ENCODE measurements around the gene LCLAT1. TPM values are rescaled to one million over a fixed set of nuclear protein-coding genes. Genes with fewer than 3 reads are reported as not detected.
A peak's percentile ranks its signal among the peaks of the same experiment; 100 is the strongest.

The LCLAT1 gene
- total and polyA plus RNA-seq, 12 donors: 8.0 to 56.4 (median 42.7) TPM

GRCh38 chr2:30567317-30567716 lies 120.3 kb downstream of the LCLAT1 start:
- Histone ChIP-seq H3K4me3 (no peak overlapping the region), H3K9me3 (no peaks in the 10 kb centered on the region), H3K27me3 (no peaks in the 10 kb centered on the region), H3K4me1 (peaks cover 0 to 23% (median 7%) of the 10 kb centered on the region in 9 donors), H3K36me3 (peaks cover 0 to 56% (median 0%) of the 10 kb centered on the region in 9 donors), H3K27ac (peak overlapping the region in 5 of 10 donors; percentile 11 to 83 (median 60))
- no peak for DNase-seq
- TF ChIP-seq, protein P1, sequence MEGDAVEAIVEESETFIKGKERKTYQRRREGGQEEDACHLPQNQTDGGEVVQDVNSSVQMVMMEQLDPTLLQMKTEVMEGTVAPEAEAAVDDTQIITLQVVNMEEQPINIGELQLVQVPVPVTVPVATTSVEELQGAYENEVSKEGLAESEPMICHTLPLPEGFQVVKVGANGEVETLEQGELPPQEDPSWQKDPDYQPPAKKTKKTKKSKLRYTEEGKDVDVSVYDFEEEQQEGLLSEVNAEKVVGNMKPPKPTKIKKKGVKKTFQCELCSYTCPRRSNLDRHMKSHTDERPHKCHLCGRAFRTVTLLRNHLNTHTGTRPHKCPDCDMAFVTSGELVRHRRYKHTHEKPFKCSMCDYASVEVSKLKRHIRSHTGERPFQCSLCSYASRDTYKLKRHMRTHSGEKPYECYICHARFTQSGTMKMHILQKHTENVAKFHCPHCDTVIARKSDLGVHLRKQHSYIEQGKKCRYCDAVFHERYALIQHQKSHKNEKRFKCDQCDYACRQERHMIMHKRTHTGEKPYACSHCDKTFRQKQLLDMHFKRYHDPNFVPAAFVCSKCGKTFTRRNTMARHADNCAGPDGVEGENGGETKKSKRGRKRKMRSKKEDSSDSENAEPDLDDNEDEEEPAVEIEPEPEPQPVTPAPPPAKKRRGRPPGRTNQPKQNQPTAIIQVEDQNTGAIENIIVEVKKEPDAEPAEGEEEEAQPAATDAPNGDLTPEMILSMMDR (IDR thresholded peaks at IDR 0.05): no peak
- 74 to 78% methylated on average over 4 of the region's 4 CpGs for WGBS, 2 donors
- intact Hi-C loops (cut with DNase I): loop anchor here in 2 of 10 donors (10.0 kb wide), 2 partner anchors 137 to 333 kb away; partner anchors contain the start of gene LBH (in 1 of the 2)
- ATAC-seq: peak in 2 of 8 donors; percentile 45 to 53

- no peaks in the 10 kb centered on the region for H3K9me3 ChIP-seq
- H3K27ac ChIP-seq: no peak overlapping the region
- H3K27me3 ChIP-seq: no peaks in the 10 kb centered on the region
- TF ChIP-seq, protein P1 (IDR thresholded peaks at IDR 0.05): no peak
- intact Hi-C loops (cut with DNase I): loop anchor here in 2 of 10 donors (10.0 kb wide), 2 partner anchors 135 to 335 kb away; partner anchors contain the start of gene LBH (in 1 of the 2)
- H3K36me3 ChIP-seq: peaks cover 0 to 29% (median 0%) of the 10 kb centered on the region in 9 donors
- peaks cover 0 to 23% (median 7%) of the 10 kb centered on the region in 9 donors for H3K4me1 ChIP-seq
- no peak for DNase-seq
- ATAC-seq: no peak
- no peak overlapping the region for H3K4me3 ChIP-seq
These were observed 122.9 kb downstream of the LCLAT1 start for GRCh38 chr2:30569946-30570345.

GRCh38 chr2:30577151-30577550 lies 130.1 kb downstream of the LCLAT1 start:
- no peaks in the 10 kb centered on the region for H3K9me3 ChIP-seq
- TF ChIP-seq, protein P1 (IDR thresholded peaks at IDR 0.05): no peak
- DNase-seq (no peak), ATAC-seq (no peak)
- H3K36me3 ChIP-seq: peaks cover 0 to 8% (median 0%) of the 10 kb centered on the region in 9 donors
- H3K27ac ChIP-seq: no peak overlapping the region
- WGBS, 2 donors: 80 to 84% methylated on average over 4 of the region's 4 CpGs
- peaks cover 0 to 14% (median 6%) of the 10 kb centered on the region in 9 donors for H3K4me1 ChIP-seq
- H3K4me3 ChIP-seq: no peak overlapping the region
- intact Hi-C loops (cut with DNase I): no loop called here
- no peaks in the 10 kb centered on the region for H3K27me3 ChIP-seq

- Histone ChIP-seq H3K27ac (no peak overlapping the region), H3K4me3 (no peak overlapping the region), H3K4me1 (peaks cover 0 to 44% (median 18%) of the 10 kb centered on the region in 9 donors), H3K9me3 (no peaks in the 10 kb centered on the region), H3K27me3 (no peaks in the 10 kb centered on the region), H3K36me3 (peaks cover 0 to 7% (median 0%) of the 10 kb centered on the region in 9 donors)
- intact Hi-C loops (cut with DNase I): loop anchor here in 1 of 10 donors (5.0 kb wide), 1 partner anchor 37 kb away; no protein-coding TSS in a partner anchor
- no peak for DNase-seq
- no peak for ATAC-seq
- TF ChIP-seq, protein P1 (IDR thresholded peaks at IDR 0.05): no peak
- WGBS, 2 donors: 62 to 72% methylated on average over 3 of the region's 3 CpGs
These were observed 133.3 kb downstream of the LCLAT1 start for GRCh38 chr2:30580391-30580790.

Measured in heart right ventricle (tissue), 16 donors.